HG02981 (cell line): ENCODE results near the gene TRAK2.
"Not testable (repeated sequence)": the region's sequence is repeated elsewhere in the genome, so short reads cannot be mapped to it uniquely, and the experiment has no call there.

Experiments used
- ATAC-seq: cut with Tn5 transposase; IDR thresholded peaks from one replicate; pipeline ENCODE4 v1.9.1; 2021; ENCODE audit warnings: mild to moderate bottlenecking, moderate library complexity; ENCODE audit not compliant: unreplicated experiment

The TRAK2 gene

GRCh38 chr2:201415149-201415548, 36.1 kb downstream of the TRAK2 start:
- ATAC-seq: no peak

- ATAC-seq: no peak
Measured at GRCh38 chr2:201414099-201415023, 36.9 kb downstream of the TRAK2 start.

GRCh38 chr2:201413552-201413951, 37.7 kb downstream of the TRAK2 start:
- ATAC-seq: no peak

GRCh38 chr2:201413143-201413542, 38.1 kb downstream of the TRAK2 start:
- ATAC-seq: no peak

GRCh38 chr2:201411421-201411820, 39.8 kb downstream of the TRAK2 start:
- no peak for ATAC-seq

- ATAC-seq: no peak
Measured at GRCh38 chr2:201408931-201409330, 42.3 kb downstream of the TRAK2 start.

GRCh38 chr2:201407265-201407664, 44.0 kb downstream of the TRAK2 start:
- no peak for ATAC-seq

- ATAC-seq: no peak
Measured at GRCh38 chr2:201406077-201406662, 45.1 kb downstream of the TRAK2 start.

GRCh38 chr2:201404699-201405280, 46.5 kb downstream of the TRAK2 start:
- ATAC-seq: no peak

GRCh38 chr2:201403880-201404279, 47.4 kb downstream of the TRAK2 start:
- ATAC-seq: no peak

- no peak for ATAC-seq
Measured at GRCh38 chr2:201402651-201403562, 48.4 kb downstream of the TRAK2 start.

GRCh38 chr2:201401815-201402214, 49.4 kb downstream of the TRAK2 start:
- ATAC-seq: no peak

GRCh38 chr2:201396595-201396994, 54.7 kb downstream of the TRAK2 start:
- no peak for ATAC-seq

GRCh38 chr2:201383136-201383535, 68.1 kb downstream of the TRAK2 start:
- no peak for ATAC-seq

- ATAC-seq: no peak
Measured at GRCh38 chr2:201378496-201379397, 72.5 kb downstream of the TRAK2 start.

- ATAC-seq: no peak
Measured at GRCh38 chr2:201377218-201377617, 74.0 kb downstream of the TRAK2 start.

- ATAC-seq: no peak
Measured at GRCh38 chr2:201369775-201370174, 81.5 kb downstream of the TRAK2 start.

- ATAC-seq: not testable (repeated sequence)
Measured at GRCh38 chr2:201369318-201369717, 81.9 kb downstream of the TRAK2 start.

- no peak for ATAC-seq
Measured at GRCh38 chr2:201366146-201366545, 85.1 kb downstream of the TRAK2 start.
